Aorta (tissue), 5 donors: ENCODE data around the gene BCAT1. TPM values are rescaled to one million over a fixed set of nuclear protein-coding genes. Genes with fewer than 3 reads are reported as not detected.
"Not testable (repeated sequence)": the region's sequence is repeated elsewhere in the genome, so short reads cannot be mapped to it uniquely, and the experiment has no call there.

ENCODE experiments used
- ATAC-seq: fragments of 200-7000 bp; cut with Tn5 transposase; one replicate; pipeline ENCODE4 v1.9.1; 2022; ENCODE audit warnings: moderate library complexity; ENCODE audit not compliant: low FRiP score
- DNase-seq, 2 donors: peaks; one replicate each; pipeline ENCODE4 v3.0.0-alpha.2; 2020
- H3K27ac ChIP-seq, 2 donors: one replicate each; pipeline ENCODE4 v1.5.1; 2013; ENCODE audit warnings: low read length in 2 of 2, mild to moderate bottlenecking in 2 of 2, moderate library complexity in 2 of 2, control low read depth in 1 of 2, inconsistent platforms in 1 of 2, low read depth in 1 of 2
- H3K27me3 ChIP-seq, 2 donors: one replicate each; pipeline ENCODE4 v1.6.1; 2013; ENCODE audit warnings: control low read depth in 1 of 2, low read length in 1 of 2, mild to moderate bottlenecking in 1 of 2, moderate library complexity in 1 of 2; ENCODE audit not compliant: insufficient read depth in 2 of 2, control insufficient read depth in 1 of 2
- H3K36me3 ChIP-seq, 2 donors: one replicate each; pipeline ENCODE4 v1.6.1; 2013; ENCODE audit warnings: control low read depth in 1 of 2, low read length in 1 of 2, mild to moderate bottlenecking in 1 of 2; ENCODE audit not compliant: insufficient read depth in 2 of 2, control insufficient read depth in 1 of 2
- H3K4me1 ChIP-seq, 2 donors: one replicate each; pipeline ENCODE4 v1.6.1; 2013; ENCODE audit warnings: low read length in 2 of 2, control low read depth in 1 of 2, mild to moderate bottlenecking in 1 of 2, moderate library complexity in 1 of 2; ENCODE audit not compliant: insufficient read depth in 2 of 2, control insufficient read depth in 1 of 2
- H3K4me3 ChIP-seq, 2 donors: one replicate each; pipeline ENCODE4 v1.5.1; 2013; ENCODE audit warnings: low read length in 2 of 2, control low read depth in 1 of 2, mild to moderate bottlenecking in 1 of 2
- H3K9me3 ChIP-seq: one replicate; pipeline ENCODE4 v1.6.1; 2013; ENCODE audit warnings: mild to moderate bottlenecking, low read length; ENCODE audit not compliant: control insufficient read depth
- WGBS, 2 donors: extraction: QIAGEN DNeasy Blood & Tissue Kit; methylation state at CpG; one replicate each; pipeline ENCODE4 v1.1.7; 2013; 5-methylcytosine and 5-hydroxymethylcytosine counted together
- intact Hi-C, 2 donors: fragments of 100-400 bp; cut with DNase I; formaldehyde crosslinking; loops; one replicate each; pipeline versions ENCODE4 v1.14.2 to v1.15.0; 2022
- polyA plus RNA-seq, 2 donors: library from polyadenylated mRNA; stranded (reverse); fragments of 200-250 nt; gene quantifications; one replicate each; pipeline ENCODE4 v1.2.3, GENCODE V29; 2013
- total RNA-seq, 2 donors: library from RNA; stranded (reverse); fragmentation: NEBNext Ultra II Directional; extraction: Animal tissue kit (Norgen Biotek cat#: 25700); gene quantifications; one replicate each; pipeline ENCODE4 v1.2.1, GENCODE V29; 2021
- donor health status: healthy with polysubstance abuse.
- donor health status: Bipolar disorder and iron deficiency.
- donor health status: DM: no; HTN: no; CAD: no.
- donor health status: DM: no; HTN: no; CAD: no.
- donor health status: DM: yes; HTN: yes; CAD: no.

The BCAT1 gene
- total and polyA plus RNA-seq, 4 donors: 3.8 to 47.3 (median 21.8) TPM

DNA sequence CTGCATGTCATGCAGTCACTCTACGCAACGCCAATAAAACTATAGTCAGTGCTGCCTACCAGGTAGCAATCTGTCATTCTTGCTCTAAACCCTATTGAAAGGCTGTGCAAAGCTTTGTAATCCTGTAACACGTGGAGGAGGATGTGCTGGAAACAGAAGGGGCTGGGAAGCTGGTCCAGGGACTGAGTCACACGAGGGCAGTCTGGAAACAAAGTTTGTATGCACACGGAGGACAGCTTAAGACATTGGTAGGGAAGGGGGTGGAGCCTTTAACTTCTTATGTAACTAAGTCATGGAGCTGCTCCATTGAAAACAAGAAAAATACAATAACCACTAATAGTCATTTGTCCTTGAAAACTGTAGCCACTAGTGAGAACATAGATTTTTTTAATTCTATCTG is 128.0 kb downstream of the BCAT1 start:
- ATAC-seq (peak; percentile 81), DNase-seq (peak in 1 of 2 donors; percentile 50)
- H3K36me3 ChIP-seq: no peaks in the 10 kb centered on the region
- H3K27ac ChIP-seq: no peak overlapping the region
- peaks cover 0 to 3% of the 10 kb centered on the region in 2 donors for H3K4me1 ChIP-seq
- intact Hi-C loops: no loop called here
- H3K4me3 ChIP-seq: no peak overlapping the region
- WGBS, 2 donors: 43 to 47% methylated on average over 5 of the region's 5 CpGs
- H3K9me3 ChIP-seq: no peaks in the 10 kb centered on the region
- H3K27me3 ChIP-seq: no peaks in the 10 kb centered on the region

- no peaks in the 10 kb centered on the region for H3K27me3 ChIP-seq
- H3K4me3 ChIP-seq: no peak overlapping the region
- no peaks in the 10 kb centered on the region for H3K9me3 ChIP-seq
- H3K27ac ChIP-seq: no peak overlapping the region
- WGBS, 2 donors: 95% methylated on average over 1 of the region's 1 CpG
- ATAC-seq (no peak), DNase-seq (no peak)
- peaks cover 0 to 3% of the 10 kb centered on the region in 2 donors for H3K4me1 ChIP-seq
- H3K36me3 ChIP-seq: no peaks in the 10 kb centered on the region
- intact Hi-C loops: no loop called here
Observed at GRCh38 chr12:24818351-24818750, 130.6 kb downstream of the BCAT1 start.

GRCh38 chr12:24815114-24815423 is 133.8 kb downstream of the BCAT1 start:
- DNase-seq (no peak), ATAC-seq (no peak)
- Histone ChIP-seq H3K36me3 (no peaks in the 10 kb centered on the region), H3K9me3 (no peaks in the 10 kb centered on the region), H3K27me3 (no peaks in the 10 kb centered on the region), H3K27ac (no peak overlapping the region), H3K4me3 (no peak overlapping the region), H3K4me1 (no peaks in the 10 kb centered on the region)
- intact Hi-C loops: no loop called here
- WGBS, 2 donors: 38 to 39% methylated on average over 1 of the region's 1 CpG

- Histone ChIP-seq H3K27me3 (no peaks in the 10 kb centered on the region), H3K9me3 (no peaks in the 10 kb centered on the region), H3K4me1 (peaks cover 0 to 1% of the 10 kb centered on the region in 2 donors), H3K4me3 (no peak overlapping the region), H3K36me3 (no peaks in the 10 kb centered on the region), H3K27ac (no peak overlapping the region)
- no peak for DNase-seq
- no peak for ATAC-seq
- intact Hi-C loops: no loop called here
- 54 to 65% methylated on average over 2 of the region's 2 CpGs for WGBS, 2 donors
Observed at GRCh38 chr12:24814379-24815113, 134.4 kb downstream of the BCAT1 start.

GRCh38 chr12:24810378-24810777 is 138.5 kb downstream of the BCAT1 start:
- intact Hi-C loops: no loop called here
- Histone ChIP-seq H3K36me3 (no peaks in the 10 kb centered on the region), H3K9me3 (no peaks in the 10 kb centered on the region), H3K27ac (no peak overlapping the region), H3K4me1 (peaks cover 0 to 1% of the 10 kb centered on the region in 2 donors), H3K27me3 (no peaks in the 10 kb centered on the region), H3K4me3 (no peak overlapping the region)
- DNase-seq: no peak
- ATAC-seq: no peak
- 53 to 62% methylated on average over 5 of the region's 5 CpGs for WGBS, 2 donors

DNA sequence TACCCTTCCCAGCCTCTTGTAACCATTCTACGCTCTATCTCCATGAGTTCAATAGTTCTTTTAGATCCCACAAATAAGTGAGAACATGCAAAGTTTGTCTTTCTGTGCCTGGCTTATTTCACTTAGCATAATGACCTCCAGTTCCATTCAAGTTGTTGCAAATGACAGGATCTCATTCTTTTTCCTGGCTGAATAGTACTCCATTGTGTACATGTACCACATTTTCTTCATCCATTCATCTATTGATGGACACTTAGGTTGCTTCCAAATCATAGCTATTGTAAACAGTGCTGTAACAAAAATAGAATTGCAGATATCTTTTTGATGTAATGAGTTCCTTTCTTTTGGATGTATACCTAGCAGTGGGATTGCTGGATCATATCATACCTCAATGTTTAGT is 139.6 kb downstream of the BCAT1 start:
- H3K4me3 ChIP-seq, ATAC-seq, H3K36me3 ChIP-seq, H3K27ac ChIP-seq, H3K4me1 ChIP-seq, H3K27me3 ChIP-seq, intact Hi-C loops, DNase-seq, H3K9me3 ChIP-seq: not testable (repeated sequence)
- 95 to 99% methylated on average over 1 of the region's 1 CpG for WGBS, 2 donors

DNA sequence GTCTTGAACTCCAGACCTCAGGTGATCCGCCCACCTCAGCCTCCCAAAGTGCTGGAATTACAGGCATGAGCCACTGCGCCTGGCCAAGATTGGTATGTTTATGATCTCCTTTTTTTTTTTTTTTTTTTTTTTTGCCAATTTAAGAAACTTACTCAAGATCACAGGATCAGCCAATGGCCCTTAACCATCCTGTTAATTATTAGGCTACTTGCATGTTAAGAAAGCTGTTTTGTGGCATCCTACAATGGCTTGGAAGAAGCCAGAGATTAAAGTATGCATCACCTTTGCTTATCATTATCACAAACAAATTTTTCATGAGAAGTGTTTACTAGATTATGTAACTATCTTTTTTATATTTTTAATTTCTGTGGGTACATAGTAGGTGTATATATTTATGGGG is 140.2 kb downstream of the BCAT1 start:
- peaks cover 0 to 1% of the 10 kb centered on the region in 2 donors for H3K4me1 ChIP-seq
- H3K36me3 ChIP-seq: no peaks in the 10 kb centered on the region
- no peak for DNase-seq
- no peaks in the 10 kb centered on the region for H3K9me3 ChIP-seq
- no peak for ATAC-seq
- H3K27me3 ChIP-seq: no peaks in the 10 kb centered on the region
- intact Hi-C loops: no loop called here
- no peak overlapping the region for H3K4me3 ChIP-seq
- H3K27ac ChIP-seq: no peak overlapping the region
- 93 to 94% methylated on average over 2 of the region's 2 CpGs for WGBS, 2 donors

DNA sequence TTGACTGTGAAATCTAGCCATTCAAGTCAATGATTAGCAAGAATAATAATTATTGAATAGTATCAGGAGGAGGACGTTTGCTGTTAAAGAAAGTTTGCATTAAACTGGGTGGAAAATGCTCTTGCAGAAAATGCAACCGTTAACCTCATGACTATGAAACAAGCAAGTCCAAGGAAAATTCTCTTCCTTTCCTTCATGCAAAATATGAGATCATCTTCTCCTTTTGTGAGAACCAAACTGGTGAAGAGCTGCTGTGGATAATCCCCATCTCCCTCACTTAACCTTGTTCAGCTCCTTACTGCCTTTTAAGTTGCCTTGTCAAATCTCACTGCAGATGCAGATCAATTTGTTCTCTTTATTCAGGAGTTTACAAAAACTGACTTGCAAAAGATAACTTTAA is 142.5 kb downstream of the BCAT1 start:
- intact Hi-C loops: no loop called here

GRCh38 chr12:24803430-24804245 is 145.3 kb downstream of the BCAT1 start:
- H3K9me3 ChIP-seq: peaks cover 2% of the 10 kb centered on the region
- H3K27me3 ChIP-seq: no peaks in the 10 kb centered on the region
- no peak for ATAC-seq
- no peaks in the 10 kb centered on the region for H3K4me1 ChIP-seq
- WGBS, 2 donors: 85 to 92% methylated on average over 5 of the region's 5 CpGs
- intact Hi-C loops: no loop called here
- no peak for DNase-seq
- no peaks in the 10 kb centered on the region for H3K36me3 ChIP-seq
- H3K27ac ChIP-seq: no peak overlapping the region
- no peak overlapping the region for H3K4me3 ChIP-seq

More for the DNA sequence above, 142.5 kb downstream of the BCAT1 start:
- Histone ChIP-seq H3K36me3 (no peaks in the 10 kb centered on the region), H3K4me3 (no peak overlapping the region), H3K27me3 (no peaks in the 10 kb centered on the region), H3K4me1 (peaks cover 0 to 1% of the 10 kb centered on the region in 2 donors), H3K27ac (no peak overlapping the region), H3K9me3 (peaks cover 2% of the 10 kb centered on the region)
- no peak for ATAC-seq
- DNase-seq: no peak
- 79 to 86% methylated on average over 2 of the region's 2 CpGs for WGBS, 2 donors
